HCT116 (cell line): ENCODE results near the gene RFX3. TPM values are rescaled to one million over a fixed set of nuclear protein-coding genes. Genes with fewer than 3 reads are reported as not detected.

Experiments
- ATAC-seq: fragments of 200-7000 bp; cut with Tn5 transposase; 2 replicates; pipeline ENCODE4 v1.9.1; 2020; ENCODE audit warnings: mild to moderate bottlenecking, moderate library complexity
- BruUV-seq: library from RNA; stranded (reverse); fragments of 400-500 nt; replicated peaks from 2 replicates; lab custom pipeline; 2021; lab: Mats Ljungman, UMichigan
- CTCF ChIA-PET: fragments of 300-600 bp; sonication (Branson Sonifier 250); formaldehyde crosslinking; loops from one replicate; lab custom pipeline; 2021; ENCODE audit warnings: antibody characterized with exemption; lab: Charles Lee
- POLR2A ChIA-PET: fragments of 300-600, 350-600 bp; sonication (Branson Sonifier 250); formaldehyde crosslinking; loops from one replicate; lab custom pipeline; 2021; ENCODE audit warnings: antibody characterized with exemption; lab: Charles Lee
- RAD21 ChIA-PET, 2 experiments: fragments of 300-600 bp; sonication (Branson Sonifier 250); formaldehyde crosslinking; loops; one replicate each; lab custom pipeline; 2023; ENCODE audit warnings: low total read pairs in 2 of 2; ENCODE audit not compliant: uncharacterized antibody in 2 of 2, unreplicated experiment in 2 of 2, low non-redundant PET in 1 of 2; lab: Charles Lee
- DNase-seq: peaks from one replicate; pipeline ENCODE4 v3.0.0-alpha.2; 2010; ENCODE audit warnings: low read depth, low spot score
- H2AFZ ChIP-seq: fragments of 200-600 bp; shearing (Covaris generic), sonication (generic); 2 replicates; pipeline ENCODE4 v1.6.1; 2017; ENCODE audit warnings: low read depth, mixed run types, mixed read lengths, antibody characterized with exemption, low read length; ENCODE audit not compliant: poor library complexity, severe bottlenecking
- H3K27ac ChIP-seq: 2 replicates; pipeline ENCODE4 v1.5.1; 2012; ENCODE audit warnings: low read depth, low read length
- H3K27me3 ChIP-seq: fragments of 200-600 bp; sonication (generic); 2 replicates; pipeline ENCODE4 v1.6.1; 2016; ENCODE audit warnings: mixed run types, low read length, mixed read lengths; ENCODE audit not compliant: insufficient read depth
- H3K36me3 ChIP-seq, 2 experiments: fragments of 200-500 bp in 1 of 2; fragments of 200-600 bp in 1 of 2; sonication (Bioruptor generic) in 1 of 2; sonication (generic) in 1 of 2; 2 replicates each; pipeline versions ENCODE4 v1.5.1 to v1.6.1; 2014 to 2016; ENCODE audit warnings: low read length in 2 of 2, inconsistent platforms in 1 of 2, mixed read lengths in 1 of 2, mixed run types in 1 of 2; ENCODE audit not compliant: insufficient read depth in 2 of 2, control insufficient read depth in 1 of 2
- H3K4me1 ChIP-seq, 2 experiments: fragments of 200-600 bp in 1 of 2; sonication (generic) in 1 of 2; 2 replicates each; pipeline versions ENCODE4 v1.5.1 to v1.6.1; 2012 to 2017; ENCODE audit warnings: low read length in 2 of 2, inconsistent platforms in 1 of 2, mild to moderate bottlenecking in 1 of 2, mixed read lengths in 1 of 2, mixed run types in 1 of 2, moderate library complexity in 1 of 2; ENCODE audit not compliant: insufficient read depth in 2 of 2, control insufficient read depth in 1 of 2
- H3K4me2 ChIP-seq: fragments of 200-600 bp; sonication (generic); 2 replicates; pipeline ENCODE4 v1.6.1; 2017; ENCODE audit warnings: mixed run types, low read length, mixed read lengths
- H3K4me3 ChIP-seq, 2 experiments: fragments of 200-600 bp in 1 of 2; sonication (generic) in 1 of 2; replicated peaks in 1 of 2; 2 replicates each; pipeline ENCODE4 v1.5.1; 2011 to 2016; ENCODE audit warnings: low read length in 2 of 2, control low read depth in 1 of 2, low read depth in 1 of 2, mild to moderate bottlenecking in 1 of 2, mixed read lengths in 1 of 2, mixed run types in 1 of 2
- H3K79me2 ChIP-seq: fragments of 200-600 bp; sonication (generic); 2 replicates; pipeline ENCODE4 v1.6.1; 2017; ENCODE audit warnings: mild to moderate bottlenecking, mixed run types, low read length, moderate library complexity, mixed read lengths; ENCODE audit not compliant: insufficient read depth
- H3K9ac ChIP-seq: fragments of 200-600 bp; sonication (generic); 2 replicates; pipeline ENCODE4 v1.6.1; 2016; ENCODE audit warnings: low read length, mixed read lengths
- H3K9me2 ChIP-seq: fragments of 200-600 bp; sonication (generic), shearing (Covaris generic); 2 replicates; pipeline ENCODE4 v1.6.1; 2017; ENCODE audit warnings: mixed run types, mild to moderate bottlenecking, moderate library complexity; ENCODE audit not compliant: insufficient read depth
- H3K9me3 ChIP-seq, 2 experiments: fragments of 200-500 bp in 1 of 2; fragments of 200-600 bp in 1 of 2; sonication (Bioruptor generic) in 1 of 2; sonication (generic) in 1 of 2; 2 replicates each; pipeline ENCODE4 v1.6.1; 2014 to 2017; ENCODE audit warnings: low read length in 2 of 2, mixed read lengths in 2 of 2, inconsistent platforms in 1 of 2, low read depth in 1 of 2, mild to moderate bottlenecking in 1 of 2, mixed run types in 1 of 2, moderate library complexity in 1 of 2; ENCODE audit not compliant: control insufficient read depth in 1 of 2, insufficient read depth in 1 of 2
- H4K20me1 ChIP-seq: fragments of 200-600 bp; sonication (generic), shearing (Covaris generic); 2 replicates; pipeline ENCODE4 v1.6.1; 2017; ENCODE audit warnings: mixed run types, mild to moderate bottlenecking, moderate library complexity; ENCODE audit not compliant: insufficient read depth
- EGR1 ChIP-seq: IDR thresholded peaks from 2 replicates; pipeline ENCODE4 v1.6.1; 2012; ENCODE audit warnings: low read depth
- ELF1 ChIP-seq: IDR thresholded peaks from 2 replicates; pipeline ENCODE4 v1.6.1; 2012; ENCODE audit warnings: low read depth, borderline replicate concordance
- EZH2phosphoT487 ChIP-seq: fragments of 200-600 bp; IDR thresholded peaks from 2 replicates; pipeline ENCODE4 v1.6.1; 2018; ENCODE audit warnings: antibody characterized with exemption, borderline replicate concordance
- FOSL1 ChIP-seq: IDR thresholded peaks from 2 replicates; pipeline ENCODE4 v1.6.1; 2012; ENCODE audit warnings: low read depth
- POLR2A ChIP-seq: IDR thresholded peaks from 2 replicates; pipeline ENCODE4 v1.7.0; 2011; ENCODE audit warnings: borderline replicate concordance; ENCODE audit not compliant: insufficient read depth, insufficient read length; ENCODE audit errors: extremely low read depth
- POLR2AphosphoS5 ChIP-seq: IDR thresholded peaks from 2 replicates; pipeline ENCODE4 v1.6.1; 2011; ENCODE audit warnings: mild to moderate bottlenecking, low read depth, low read length, moderate library complexity
- RAD21 ChIP-seq: IDR thresholded peaks from 2 replicates; pipeline ENCODE4 v1.6.1; 2012; ENCODE audit warnings: low read depth, mild to moderate bottlenecking
- REST ChIP-seq: IDR thresholded peaks from 2 replicates; pipeline ENCODE4 v1.6.1; 2012; ENCODE audit warnings: low read depth
- TCF7L2 ChIP-seq: IDR thresholded peaks from 2 replicates; pipeline ENCODE4 v1.7.0; 2011; ENCODE audit warnings: borderline replicate concordance, inconsistent platforms; ENCODE audit not compliant: insufficient read depth, insufficient read length; ENCODE audit errors: extremely low read depth
- YY1 ChIP-seq: IDR thresholded peaks from 2 replicates; pipeline ENCODE4 v1.6.1; 2011; ENCODE audit warnings: low read length, low read depth, moderate library complexity, mild to moderate bottlenecking; ENCODE audit not compliant: insufficient replicate concordance; ENCODE audit errors: extremely low read depth
- ZBTB33 ChIP-seq: IDR thresholded peaks from 2 replicates; pipeline ENCODE4 v1.6.1; 2011; ENCODE audit warnings: mild to moderate bottlenecking, low read length, moderate library complexity; ENCODE audit not compliant: insufficient replicate concordance; ENCODE audit errors: extremely low read depth
- ZFX ChIP-seq: fragments of 450-650 bp; IDR thresholded peaks from 2 replicates; pipeline ENCODE4 v1.6.1; 2017
- ZNF274 ChIP-seq: fragments of 200-500 bp; sonication (Bioruptor generic); IDR thresholded peaks from 2 replicates; pipeline ENCODE4 v1.6.1; 2014; ENCODE audit warnings: mild to moderate bottlenecking, low read depth, low read length, inconsistent platforms
- intact Hi-C: fragments of 100-400 bp; cut with micrococcal nuclease; formaldehyde crosslinking; loops from 2 replicates; pipeline ENCODE4 v1.10.0; 2022
- total RNA-seq: library from RNA; stranded (reverse); gene quantifications from one replicate; pipeline ENCODE4 v1.2.1, GENCODE V29; 2021; ENCODE audit not compliant: unreplicated experiment

RFX3 gene
- total RNA-seq, 1 experiment from 2014 or later: 11.8 TPM

DNA sequence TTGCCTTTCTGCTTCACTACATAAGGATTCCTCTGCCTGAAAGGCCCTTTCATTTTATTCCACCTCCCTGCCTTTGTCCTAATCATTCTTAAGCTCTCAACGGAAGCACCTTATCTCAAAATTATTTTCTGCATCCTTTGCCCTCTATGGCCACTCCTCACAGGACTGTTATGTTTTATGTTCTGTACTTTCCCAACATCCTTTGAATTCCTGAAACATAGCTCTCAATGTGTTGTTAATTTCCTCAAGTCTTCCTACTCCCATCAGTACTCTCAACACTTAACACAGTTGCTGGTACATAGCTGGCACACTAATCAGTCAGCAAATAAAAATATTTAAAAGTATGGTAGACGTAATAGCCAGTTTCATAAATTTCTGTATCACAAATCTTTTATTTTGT is 193.0 kb downstream of the RFX3 start:
- no peaks in the 10 kb centered on the region for H3K9me2 ChIP-seq
- H3K4me1 ChIP-seq: peaks cover 0 to 6% of the 10 kb centered on the region in 2 experiments; a peak in 2 of 4 replicates
- no peak overlapping the region for H3K27ac ChIP-seq
- no peak overlapping the region for H3K9ac ChIP-seq
- H4K20me1 ChIP-seq: no peaks in the 10 kb centered on the region
- DNase-seq: no peak
- H3K4me3 ChIP-seq: no peak overlapping the region
- TF ChIP-seq ZBTB33: no peak
- TF ChIP-seq ZFX: no peak
- no peak for TF ChIP-seq FOSL1
- no peak for TF ChIP-seq RAD21
- no peak for TF ChIP-seq EGR1
- no peak for TF ChIP-seq POLR2A
- TF ChIP-seq ELF1: no peak
- TF ChIP-seq POLR2AphosphoS5: no peak
- no peak for TF ChIP-seq EZH2phosphoT487
- TF ChIP-seq TCF7L2: no peak
- no peak for TF ChIP-seq REST
- no peak for TF ChIP-seq YY1
- TF ChIP-seq ZNF274: no peak
- no peaks in the 10 kb centered on the region for H3K36me3 ChIP-seq
- no peak overlapping the region for H3K4me2 ChIP-seq
- no peaks in the 10 kb centered on the region for H3K27me3 ChIP-seq
- no peaks in the 10 kb centered on the region for H3K79me2 ChIP-seq
- ATAC-seq: no peak
- no peaks in the 10 kb centered on the region for H3K9me3 ChIP-seq
- POLR2A ChIA-PET: no interaction called here
- intact Hi-C loops: no loop called here
- H2AFZ ChIP-seq: no peak overlapping the region
- RAD21 ChIA-PET: no interaction called here
- CTCF ChIA-PET: interaction anchor here (1.7 kb wide), 1 partner anchor 108 kb away, joined by 5 read pairs; no protein-coding TSS in a partner anchor
- BruUV-seq: no TSS peak
